Measurements from ENCODE around the gene DGCR8. TPM values are rescaled to one million over a fixed set of nuclear protein-coding genes. Genes with fewer than 3 reads are reported as not detected.

DGCR8 gene
- total and polyA plus RNA-seq, 2 experiments from 2014 or later, result 15.1 to 23.8 TPM

- DNase-seq (ENCODE audit: low read depth in 1 of 2, low spot score in 1 of 2), result peak; percentile 52 to 76
- H3K4me3 ChIP-seq, result peak overlapping the region; percentile 52
Measured at GRCh38 chr22:20080445-20080775, 369 bp downstream of the DGCR8 start.

GRCh38 chr22:20080776-20081654 lies 974 bp downstream of the DGCR8 start:
- peak overlapping the region; percentile 90 for H3K27ac ChIP-seq
- no peaks in the 10 kb centered on the region for H3K27me3 ChIP-seq
- peaks cover 19% of the 10 kb centered on the region for H3K4me1 ChIP-seq (ENCODE audit: low read depth)
- H3K9me3 ChIP-seq (ENCODE audit: low read depth), result no peaks in the 10 kb centered on the region
- peak; percentile 17 to 57 for DNase-seq (ENCODE audit: low read depth in 1 of 2, low spot score in 1 of 2)
- peaks cover 4% of the 10 kb centered on the region for H3K36me3 ChIP-seq
- H3K4me3 ChIP-seq, result peak overlapping the region; percentile 52
- TF ChIP-seq CTCF (IDR thresholded peaks at IDR 0.05; ENCODE audit: low read depth, low read length), result no peak

More at GRCh38 chr22:20080445-20080775, 369 bp downstream of the DGCR8 start:
- H3K27ac ChIP-seq, result peak overlapping the region; percentile 90
- H3K9me3 ChIP-seq (ENCODE audit: low read depth), result no peaks in the 10 kb centered on the region
- no peaks in the 10 kb centered on the region for H3K27me3 ChIP-seq
- H3K4me1 ChIP-seq (ENCODE audit: low read depth), result peaks cover 19% of the 10 kb centered on the region
- no peak for TF ChIP-seq CTCF (IDR thresholded peaks at IDR 0.05; ENCODE audit: low read depth, low read length)
- no peaks in the 10 kb centered on the region for H3K36me3 ChIP-seq

- no peak for DNase-seq (ENCODE audit: low read depth in 1 of 2, low spot score in 1 of 2)
- Histone ChIP-seq H3K9me3 (ENCODE audit: low read depth) (no peaks in the 10 kb centered on the region), H3K4me3 (no peak overlapping the region), H3K27ac (no peak overlapping the region), H3K4me1 (ENCODE audit: low read depth) (peaks cover 19% of the 10 kb centered on the region), H3K36me3 (peaks cover 26% of the 10 kb centered on the region), H3K27me3 (no peaks in the 10 kb centered on the region)
- TF ChIP-seq CTCF (IDR thresholded peaks at IDR 0.05; ENCODE audit: low read depth, low read length), result no peak
Measured at GRCh38 chr22:20083157-20083890, 3.3 kb downstream of the DGCR8 start.

GRCh38 chr22:20083891-20084546 lies 4.0 kb downstream of the DGCR8 start:
- H3K27ac ChIP-seq, result peak overlapping the region; percentile 72

More at GRCh38 chr22:20083891-20084546, 4.0 kb downstream of the DGCR8 start:
- Histone ChIP-seq H3K27me3 (no peaks in the 10 kb centered on the region), H3K4me3 (no peak overlapping the region), H3K4me1 (ENCODE audit: low read depth) (peaks cover 19% of the 10 kb centered on the region), H3K36me3 (peaks cover 32% of the 10 kb centered on the region), H3K9me3 (ENCODE audit: low read depth) (no peaks in the 10 kb centered on the region)
- TF ChIP-seq CTCF (IDR thresholded peaks at IDR 0.05; ENCODE audit: low read depth, low read length), result no peak
- no peak for DNase-seq (ENCODE audit: low read depth in 1 of 2, low spot score in 1 of 2)

All from cardiac muscle cell (in vitro differentiated cells and primary cell).